Sigmoid colon (tissue), 4 donors: ENCODE results near the gene TRPM2.

Experiments
- CTCF ChIP-seq, 4 experiments: fragments of 450-650 bp in 3 of 4; fragments of 200-600 bp in 1 of 4; IDR thresholded peaks; one replicate each; pipeline ENCODE4 v1.5.1; 2016 to 2019; ENCODE audit warnings: antibody characterized with exemption in 4 of 4, mild to moderate bottlenecking in 3 of 4, moderate library complexity in 2 of 4
- POLR2A ChIP-seq, 2 donors: fragments of 450-650 bp; IDR thresholded peaks; one replicate each; pipeline ENCODE4 v1.6.1; 2016; ENCODE audit warnings: antibody characterized with exemption in 2 of 2, mild to moderate bottlenecking in 2 of 2, moderate library complexity in 2 of 2
- POLR2AphosphoS5 ChIP-seq, 4 donors: sonication (generic); formaldehyde crosslinking; IDR thresholded peaks; one replicate each; pipeline ENCODE4 v1.6.1; 2017; ENCODE audit warnings: antibody characterized with exemption in 4 of 4

- TF ChIP-seq POLR2AphosphoS5 (IDR thresholded peaks at IDR 0.05) (no peak), CTCF (IDR thresholded peaks at IDR 0.05) (no peak), POLR2A (IDR thresholded peaks at IDR 0.05) (no peak)
Observed at GRCh38 chr21:44437696-44438431, 84.4 kb downstream of the TRPM2 start.
